ENCODE data around the gene PLOD3.

DNA sequence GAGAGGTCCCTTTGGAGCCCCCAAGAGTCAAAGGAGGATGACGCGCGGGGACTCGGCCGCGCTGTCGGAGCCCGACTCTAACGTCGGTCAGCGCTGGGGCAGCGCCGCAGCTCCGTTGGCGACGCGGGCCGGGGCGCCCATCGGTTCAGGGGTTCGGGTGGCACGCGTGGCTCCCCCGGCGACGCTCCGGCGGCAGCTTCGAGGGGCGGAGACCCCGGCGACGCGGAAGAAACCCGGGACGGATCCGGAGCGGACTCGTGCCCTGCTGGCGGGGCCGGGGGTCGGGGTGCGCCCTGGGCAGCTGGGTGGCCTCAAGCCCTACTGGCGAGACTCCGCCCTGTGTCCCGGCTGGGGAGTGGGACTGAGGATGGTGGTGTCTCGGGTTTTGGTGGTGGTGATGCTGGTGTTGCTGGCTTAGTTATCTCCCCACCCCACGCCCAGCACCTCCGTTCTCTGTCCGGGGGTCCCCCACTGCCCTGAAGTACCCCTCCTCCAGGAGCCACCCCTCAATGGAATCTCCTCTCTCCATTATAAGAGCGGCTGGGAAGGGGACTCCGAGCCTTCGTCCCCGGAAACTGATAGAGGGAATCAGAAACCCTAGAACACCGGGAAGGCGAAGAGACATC lies 37.1 kb downstream of the PLOD3 start, which contains the start of gene NAT16:
- TF ChIP-seq POLR2A (IDR thresholded peaks at IDR 0.05) (no peak), POLR2AphosphoS5 (IDR thresholded peaks at IDR 0.05) (no peak), EP300 (IDR thresholded peaks at IDR 0.05) (no peak)
- TF ChIP-seq, protein P1, sequence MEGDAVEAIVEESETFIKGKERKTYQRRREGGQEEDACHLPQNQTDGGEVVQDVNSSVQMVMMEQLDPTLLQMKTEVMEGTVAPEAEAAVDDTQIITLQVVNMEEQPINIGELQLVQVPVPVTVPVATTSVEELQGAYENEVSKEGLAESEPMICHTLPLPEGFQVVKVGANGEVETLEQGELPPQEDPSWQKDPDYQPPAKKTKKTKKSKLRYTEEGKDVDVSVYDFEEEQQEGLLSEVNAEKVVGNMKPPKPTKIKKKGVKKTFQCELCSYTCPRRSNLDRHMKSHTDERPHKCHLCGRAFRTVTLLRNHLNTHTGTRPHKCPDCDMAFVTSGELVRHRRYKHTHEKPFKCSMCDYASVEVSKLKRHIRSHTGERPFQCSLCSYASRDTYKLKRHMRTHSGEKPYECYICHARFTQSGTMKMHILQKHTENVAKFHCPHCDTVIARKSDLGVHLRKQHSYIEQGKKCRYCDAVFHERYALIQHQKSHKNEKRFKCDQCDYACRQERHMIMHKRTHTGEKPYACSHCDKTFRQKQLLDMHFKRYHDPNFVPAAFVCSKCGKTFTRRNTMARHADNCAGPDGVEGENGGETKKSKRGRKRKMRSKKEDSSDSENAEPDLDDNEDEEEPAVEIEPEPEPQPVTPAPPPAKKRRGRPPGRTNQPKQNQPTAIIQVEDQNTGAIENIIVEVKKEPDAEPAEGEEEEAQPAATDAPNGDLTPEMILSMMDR (IDR thresholded peaks at IDR 0.05), result no peak
